Mucosa of stomach (tissue), 1 donor: ENCODE results near the gene BTAF1.

Source experiments
- H3K27me3 ChIP-seq: one replicate; pipeline ENCODE4 v1.7.0; 2013; ENCODE audit warnings: mild to moderate bottlenecking, low read length; ENCODE audit not compliant: control insufficient read depth, insufficient read depth
- H3K36me3 ChIP-seq: one replicate; pipeline ENCODE4 v1.7.0; 2013; ENCODE audit warnings: low read length; ENCODE audit not compliant: control insufficient read depth, insufficient read depth
- H3K4me1 ChIP-seq: one replicate; pipeline ENCODE4 v1.7.0; 2013; ENCODE audit warnings: mild to moderate bottlenecking, low read length; ENCODE audit not compliant: control insufficient read depth, insufficient read depth
- H3K4me3 ChIP-seq: one replicate; pipeline ENCODE4 v1.7.0; 2013; ENCODE audit warnings: low read length
- H3K9ac ChIP-seq: one replicate; pipeline ENCODE4 v1.7.0; 2013; ENCODE audit warnings: mild to moderate bottlenecking, low read length, moderate library complexity
- H3K9me3 ChIP-seq: one replicate; pipeline ENCODE4 v1.7.0; 2013; ENCODE audit warnings: mild to moderate bottlenecking, low read length, moderate library complexity; ENCODE audit not compliant: control insufficient read depth
- donor health status: Pancreatic carcinoma.

BTAF1 gene

DNA sequence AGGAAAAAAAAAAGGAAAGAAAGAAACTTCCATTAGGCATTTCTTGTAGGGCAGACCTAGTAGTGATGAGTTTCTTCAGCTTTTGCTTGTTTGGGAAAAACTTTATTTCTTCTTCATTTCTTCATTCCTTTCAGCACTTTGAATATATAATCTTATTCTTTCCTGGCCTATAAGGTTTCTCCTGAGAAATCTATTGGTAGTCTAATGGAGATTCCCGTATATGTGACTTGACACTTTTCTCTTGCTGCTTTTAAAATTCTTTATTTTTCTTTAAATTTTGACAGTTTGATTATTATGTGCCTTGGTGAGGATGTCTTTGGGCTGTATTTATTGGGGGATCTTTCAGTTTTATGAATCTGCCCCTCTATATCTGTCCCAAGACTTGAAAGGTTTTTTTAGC, 3.9 kb upstream of the BTAF1 start:
- H3K27me3 ChIP-seq: no peaks in the 10 kb centered on the region
- H3K4me1 ChIP-seq: peaks cover under 1% of the 10 kb centered on the region
- H3K36me3 ChIP-seq: no peaks in the 10 kb centered on the region
- no peaks in the 10 kb centered on the region for H3K9me3 ChIP-seq
- H3K9ac ChIP-seq: no peak overlapping the region
- H3K4me3 ChIP-seq: no peak overlapping the region

DNA sequence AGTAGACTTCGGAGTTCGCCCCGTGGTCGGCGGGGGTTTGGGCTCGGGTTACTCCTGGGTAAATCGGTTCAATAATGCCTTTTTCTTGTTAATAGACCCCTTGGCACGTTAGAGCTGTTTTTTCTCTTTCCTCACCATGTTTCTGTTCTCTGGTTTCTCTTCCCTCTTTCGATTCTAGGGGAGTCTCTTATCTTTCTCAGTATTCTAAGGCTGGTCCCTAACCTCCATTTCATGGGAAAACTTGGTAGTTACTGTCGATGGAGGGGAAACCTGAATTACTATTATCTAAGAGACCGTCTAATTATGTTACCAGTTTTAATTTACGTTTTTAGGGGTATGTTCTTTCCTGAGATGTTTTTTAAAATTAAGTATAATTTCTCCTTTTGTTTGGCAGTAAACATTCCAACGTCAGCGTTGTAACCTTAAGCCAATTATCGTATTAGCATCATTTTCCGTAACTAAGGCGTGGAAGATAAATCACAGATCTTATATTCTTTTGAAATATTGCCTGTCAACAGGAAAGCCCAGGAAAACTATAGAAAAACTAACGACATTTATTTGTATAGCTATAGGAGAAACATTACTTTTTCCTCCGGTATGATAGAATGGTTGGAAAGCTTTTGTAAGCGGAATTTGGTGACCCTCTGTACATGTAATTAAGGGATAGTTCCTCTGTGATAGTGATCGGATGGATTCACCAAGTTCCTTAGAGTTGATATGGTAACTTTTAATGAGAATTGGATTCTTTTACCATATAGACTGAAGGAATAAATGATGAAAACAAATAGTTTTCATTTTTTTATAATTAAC, 847 bp downstream of the BTAF1 start:
- no peaks in the 10 kb centered on the region for H3K36me3 ChIP-seq

DNA sequence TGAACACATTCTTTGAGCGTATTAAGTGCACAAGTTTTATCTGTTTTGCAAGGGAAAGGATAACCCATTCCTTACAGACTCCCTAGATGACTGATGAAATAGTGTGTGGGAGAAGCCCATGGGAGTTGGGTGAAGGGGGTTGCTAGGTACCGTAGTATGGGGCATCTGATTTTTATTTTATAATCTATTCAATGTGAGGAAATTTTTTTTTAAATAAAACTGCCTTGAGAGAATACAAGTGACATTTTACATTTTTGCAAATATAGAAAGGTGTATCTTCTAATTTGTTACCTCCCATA, 1.4 kb downstream of the BTAF1 start:
- Histone ChIP-seq H3K4me3 (peak overlapping the region; percentile 96), H3K27me3 (no peaks in the 10 kb centered on the region), H3K4me1 (peaks cover 5% of the 10 kb centered on the region), H3K36me3 (no peaks in the 10 kb centered on the region), H3K9me3 (no peaks in the 10 kb centered on the region), H3K9ac (peak overlapping the region; percentile 99)

More for the DNA sequence above, 847 bp downstream of the BTAF1 start:
- Histone ChIP-seq H3K27me3 (no peaks in the 10 kb centered on the region), H3K4me3 (peak overlapping the region; percentile 96), H3K9me3 (no peaks in the 10 kb centered on the region), H3K9ac (peak overlapping the region; percentile 99), H3K4me1 (peaks cover 5% of the 10 kb centered on the region)

DNA sequence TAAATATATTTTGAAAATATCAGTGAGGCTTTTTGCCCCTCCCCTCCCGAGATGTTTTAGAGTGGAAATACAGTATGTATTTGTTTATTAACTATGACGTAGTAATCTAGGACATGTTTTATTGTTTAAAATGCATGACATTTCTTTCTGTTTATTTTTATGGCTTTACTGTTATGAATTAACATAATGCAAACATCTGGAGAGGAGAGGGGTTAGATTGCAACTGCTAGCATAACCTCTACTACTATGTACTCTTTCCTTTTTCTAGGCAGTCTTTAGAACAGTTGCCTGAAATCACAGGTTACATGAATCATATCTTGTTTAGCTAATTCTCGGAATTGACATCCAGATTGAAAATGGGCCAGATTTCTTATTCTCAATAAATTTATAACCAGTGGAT, 7.4 kb downstream of the BTAF1 start:
- H3K9me3 ChIP-seq: no peaks in the 10 kb centered on the region
- no peaks in the 10 kb centered on the region for H3K36me3 ChIP-seq
- no peak overlapping the region for H3K9ac ChIP-seq

DNA sequence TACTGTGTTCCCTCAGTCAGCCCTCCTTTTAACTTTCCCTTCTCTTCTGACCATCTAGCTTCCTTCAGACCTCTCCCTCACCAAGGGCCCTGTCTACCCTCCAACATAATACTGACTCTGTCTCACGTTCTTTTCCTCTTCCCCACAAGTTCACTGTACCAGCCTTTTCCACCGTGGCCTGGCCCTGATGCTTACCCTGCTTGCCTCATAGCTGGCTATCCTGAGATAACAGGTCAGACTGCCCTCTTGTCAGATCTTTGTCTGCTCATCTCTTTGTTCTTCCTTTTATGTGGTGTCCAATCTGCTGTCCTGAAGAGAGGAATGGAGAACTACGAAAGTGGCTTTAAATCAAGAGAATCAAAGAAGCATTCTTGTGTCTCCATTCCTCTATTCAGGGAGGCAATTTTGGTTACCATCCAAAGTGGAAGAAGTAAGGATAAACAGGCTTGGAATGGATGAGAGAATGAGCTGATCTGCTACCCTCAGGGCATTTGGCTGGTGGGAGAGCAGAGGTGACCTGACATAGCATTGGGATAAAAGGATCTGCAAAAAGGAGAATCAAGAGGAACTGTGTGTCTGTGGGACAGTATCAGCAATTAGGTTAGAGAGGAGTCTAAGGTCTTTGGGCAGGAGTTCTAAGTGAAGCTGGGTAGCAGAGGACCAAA, 8.1 kb downstream of the BTAF1 start:
- Histone ChIP-seq H3K9ac (no peak overlapping the region), H3K36me3 (no peaks in the 10 kb centered on the region), H3K9me3 (no peaks in the 10 kb centered on the region), H3K27me3 (no peaks in the 10 kb centered on the region), H3K4me1 (peaks cover 10% of the 10 kb centered on the region), H3K4me3 (no peak overlapping the region)

More for the DNA sequence above, 7.4 kb downstream of the BTAF1 start:
- Histone ChIP-seq H3K4me1 (peaks cover 10% of the 10 kb centered on the region), H3K27me3 (no peaks in the 10 kb centered on the region), H3K4me3 (no peak overlapping the region)

DNA sequence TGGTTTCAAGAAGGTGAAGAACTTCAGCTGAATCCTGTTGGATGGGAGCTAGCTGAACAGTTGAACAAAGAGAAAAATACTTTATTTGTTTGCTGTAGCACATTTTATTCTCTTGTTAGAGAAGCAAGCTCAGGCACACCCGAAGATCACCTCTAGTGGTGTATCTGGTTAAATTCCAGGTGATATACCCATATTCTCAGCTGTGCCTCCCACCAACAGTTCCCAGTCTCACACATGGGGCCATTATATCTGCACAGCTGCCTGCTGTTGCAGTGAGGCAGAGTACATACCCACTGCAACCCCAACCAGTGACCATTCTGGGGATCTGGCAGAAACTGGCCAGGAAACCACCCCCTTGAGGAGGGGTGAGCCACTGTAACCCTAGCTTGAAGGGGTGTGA, 9.2 kb downstream of the BTAF1 start:
- H3K9me3 ChIP-seq: no peaks in the 10 kb centered on the region
- H3K27me3 ChIP-seq: no peaks in the 10 kb centered on the region
- H3K4me1 ChIP-seq: peaks cover 10% of the 10 kb centered on the region
- no peak overlapping the region for H3K9ac ChIP-seq
- H3K36me3 ChIP-seq: no peaks in the 10 kb centered on the region
- H3K4me3 ChIP-seq: no peak overlapping the region

DNA sequence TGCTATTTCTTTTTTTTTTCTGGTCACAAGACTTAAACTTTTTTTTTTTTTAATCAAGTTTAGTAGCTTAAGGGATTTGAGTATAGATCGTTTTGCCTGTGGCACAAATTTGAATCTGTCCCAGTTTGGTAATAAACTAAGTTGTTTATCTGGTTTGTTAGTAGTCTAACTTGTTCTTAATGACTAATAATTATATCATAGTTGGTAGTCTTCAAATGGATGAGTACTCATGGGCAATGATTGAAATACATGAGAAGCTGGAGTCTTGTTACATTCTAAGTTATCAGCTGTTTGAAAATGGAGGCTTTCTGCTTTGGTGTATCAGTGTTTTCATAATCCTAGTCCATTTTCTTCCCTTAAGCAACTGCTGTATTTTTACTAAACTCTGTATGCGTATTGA, 12.3 kb downstream of the BTAF1 start:
- Histone ChIP-seq H3K4me1 (peaks cover 2% of the 10 kb centered on the region), H3K4me3 (no peak overlapping the region), H3K9ac (no peak overlapping the region), H3K9me3 (no peaks in the 10 kb centered on the region), H3K36me3 (no peaks in the 10 kb centered on the region), H3K27me3 (no peaks in the 10 kb centered on the region)

DNA sequence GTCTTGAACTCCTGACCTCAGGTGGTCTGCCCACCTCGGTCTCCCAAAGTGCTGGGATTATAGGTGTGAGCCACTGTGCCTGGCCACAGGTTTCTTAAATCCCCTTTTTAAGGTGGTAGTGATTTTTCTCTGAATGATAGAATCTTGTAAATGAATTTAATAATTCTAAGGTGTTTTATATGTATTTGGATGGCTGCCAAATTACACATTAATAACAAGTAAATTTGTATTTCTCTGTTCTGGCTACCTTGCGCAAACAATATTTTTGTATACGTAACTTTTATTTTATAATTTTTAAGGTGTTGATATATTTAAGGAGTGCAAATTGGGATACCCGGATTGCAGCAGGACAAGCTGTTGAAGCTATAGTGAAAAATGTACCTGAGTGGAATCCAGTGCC, 16.1 kb downstream of the BTAF1 start:
- H3K36me3 ChIP-seq: no peaks in the 10 kb centered on the region
- H3K9me3 ChIP-seq: no peaks in the 10 kb centered on the region
- no peak overlapping the region for H3K4me3 ChIP-seq
- no peaks in the 10 kb centered on the region for H3K4me1 ChIP-seq
- H3K9ac ChIP-seq: no peak overlapping the region
- H3K27me3 ChIP-seq: no peaks in the 10 kb centered on the region

DNA sequence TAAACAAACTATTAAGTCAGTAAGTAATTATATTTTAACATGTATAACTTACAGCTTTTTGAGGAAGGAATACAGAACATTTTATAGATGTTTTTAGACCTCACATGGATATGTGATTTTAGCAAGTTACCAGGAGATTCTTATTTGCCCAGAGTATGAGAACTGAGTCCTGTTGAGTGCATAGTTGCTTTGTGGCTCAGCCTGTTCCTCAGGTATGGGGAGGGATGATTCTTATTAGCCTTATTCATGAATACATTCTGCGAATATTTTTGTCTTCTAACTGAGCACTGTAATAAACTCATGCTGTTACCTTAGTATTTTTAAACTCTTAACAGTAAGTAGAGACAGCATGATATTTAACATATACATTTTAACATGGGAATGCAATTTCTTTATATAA, 17.9 kb downstream of the BTAF1 start:
- Histone ChIP-seq H3K36me3 (no peaks in the 10 kb centered on the region), H3K9me3 (no peaks in the 10 kb centered on the region), H3K4me1 (no peaks in the 10 kb centered on the region), H3K9ac (no peak overlapping the region), H3K4me3 (no peak overlapping the region), H3K27me3 (no peaks in the 10 kb centered on the region)

DNA sequence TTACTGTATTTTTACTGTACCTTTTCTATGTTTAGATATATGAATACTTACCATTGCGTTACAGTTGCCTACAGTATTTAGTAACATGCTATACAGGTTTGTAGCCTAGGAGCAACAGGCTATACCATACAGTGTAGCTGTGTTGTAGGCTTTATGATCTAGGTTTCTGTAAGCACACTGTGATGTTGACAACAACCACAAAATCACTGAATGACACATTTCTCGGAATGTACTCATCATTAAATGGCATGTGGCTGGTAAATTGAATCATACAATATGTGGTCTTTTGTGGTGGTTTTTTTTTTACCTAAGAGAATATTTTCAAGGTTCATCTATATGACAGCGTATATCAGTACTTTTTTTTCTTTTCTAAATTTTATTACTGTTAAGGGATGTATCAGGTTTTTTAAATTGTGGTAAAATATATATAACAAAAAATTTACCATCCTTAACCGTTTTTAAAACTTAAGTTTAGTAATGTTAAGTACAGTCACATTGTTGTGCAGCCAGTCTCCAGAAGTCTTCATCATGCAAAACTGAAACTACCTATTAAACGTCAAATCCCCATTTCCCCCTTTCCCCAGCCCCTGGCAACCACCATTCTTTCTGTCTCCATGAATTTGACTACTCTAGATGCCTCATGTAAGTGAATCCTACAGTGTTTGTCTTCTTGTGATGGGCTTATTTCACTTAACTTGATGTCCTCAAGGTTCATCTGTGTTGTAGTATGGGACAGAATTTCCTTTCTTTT, 21.5 kb downstream of the BTAF1 start:
- no peak overlapping the region for H3K9ac ChIP-seq
- H3K4me1 ChIP-seq: no peaks in the 10 kb centered on the region
- H3K36me3 ChIP-seq: no peaks in the 10 kb centered on the region
- H3K27me3 ChIP-seq: no peaks in the 10 kb centered on the region
- no peak overlapping the region for H3K4me3 ChIP-seq
- H3K9me3 ChIP-seq: no peaks in the 10 kb centered on the region

DNA sequence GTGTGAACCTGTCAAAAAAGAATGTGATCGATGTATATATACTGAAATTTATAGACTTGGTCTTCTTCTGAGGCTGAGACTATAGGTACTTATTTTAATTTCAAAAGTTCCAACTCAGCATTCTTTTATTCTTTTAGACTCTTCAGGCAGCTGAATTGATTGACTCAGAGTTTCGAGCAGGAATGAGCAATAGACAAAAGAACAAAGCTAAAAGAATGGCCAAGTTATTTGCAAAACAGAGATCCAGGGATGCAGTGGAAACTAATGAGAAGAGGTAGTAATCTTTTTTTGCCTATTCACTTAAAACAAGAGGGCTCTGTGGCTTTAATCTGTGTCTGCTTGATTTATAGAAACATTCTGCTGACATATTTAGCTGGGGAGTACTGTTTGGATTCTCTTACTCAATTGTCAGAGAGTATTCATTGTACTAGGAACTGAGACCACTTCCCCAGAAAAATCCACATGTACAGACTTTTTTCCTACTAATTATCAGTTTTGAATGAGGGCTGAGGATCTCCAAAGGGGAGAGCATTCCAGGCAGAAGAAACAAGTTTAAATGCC, 30.1 kb downstream of the BTAF1 start:
- H3K27me3 ChIP-seq: no peaks in the 10 kb centered on the region
- H3K36me3 ChIP-seq: peaks cover 4% of the 10 kb centered on the region
- no peak overlapping the region for H3K4me3 ChIP-seq
- H3K9me3 ChIP-seq: no peaks in the 10 kb centered on the region
- no peaks in the 10 kb centered on the region for H3K4me1 ChIP-seq
- no peak overlapping the region for H3K9ac ChIP-seq

DNA sequence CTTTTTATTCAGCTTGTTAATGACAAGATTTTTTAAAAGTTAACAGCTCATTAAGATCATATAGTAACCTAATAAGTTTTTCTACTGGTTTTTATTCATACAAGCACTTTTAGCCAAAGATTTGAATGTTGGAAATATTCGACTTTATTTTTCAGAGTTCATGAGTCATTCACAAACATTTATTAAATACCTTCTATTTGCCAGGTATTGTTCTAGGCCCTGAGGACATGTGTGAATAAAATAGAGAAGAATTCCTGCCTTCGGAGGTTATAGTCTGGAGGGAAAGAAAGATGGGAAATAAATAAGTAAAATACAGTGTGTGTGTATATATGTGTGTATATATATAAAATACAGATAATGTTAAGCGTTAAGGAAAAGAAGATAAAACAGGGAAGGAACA, 31.5 kb downstream of the BTAF1 start:
- Histone ChIP-seq H3K27me3 (no peaks in the 10 kb centered on the region), H3K9ac (no peak overlapping the region), H3K4me1 (no peaks in the 10 kb centered on the region), H3K9me3 (no peaks in the 10 kb centered on the region), H3K36me3 (peaks cover 4% of the 10 kb centered on the region), H3K4me3 (no peak overlapping the region)
